IPS DF 6.9 (cell line): ENCODE measurements around the gene IL1R1.
"Not testable (repeated sequence)": the region's sequence is repeated elsewhere in the genome, so short reads cannot be mapped to it uniquely, and the experiment has no call there.

Experiments
- DNase-seq: peaks from one replicate; pipeline ENCODE4 v3.0.0-alpha.2; 2013; ENCODE audit warnings: low read depth, low spot score
- H3K27ac ChIP-seq: one replicate; pipeline ENCODE4 v1.5.1; 2013; ENCODE audit warnings: low read length, control low read depth
- H3K27me3 ChIP-seq: 2 replicates; pipeline ENCODE4 v1.6.1; 2013; ENCODE audit warnings: mild to moderate bottlenecking, low read length; ENCODE audit not compliant: control insufficient read depth, insufficient read depth
- H3K36me3 ChIP-seq: 2 replicates; pipeline ENCODE4 v1.6.1; 2013; ENCODE audit warnings: low read length; ENCODE audit not compliant: control insufficient read depth, insufficient read depth
- H3K4me1 ChIP-seq: 2 replicates; pipeline ENCODE4 v1.6.1; 2013; ENCODE audit warnings: low read length; ENCODE audit not compliant: control insufficient read depth, insufficient read depth
- H3K4me3 ChIP-seq: 2 replicates; pipeline ENCODE4 v1.5.1; 2013; ENCODE audit warnings: mild to moderate bottlenecking, low read length
- H3K9me3 ChIP-seq: 2 replicates; pipeline ENCODE4 v1.6.1; 2013; ENCODE audit warnings: low read length, inconsistent platforms; ENCODE audit not compliant: control insufficient read depth, insufficient read depth
- WGBS: extraction: QIAGEN DNeasy Blood & Tissue Kit; methylation state at CpG from one replicate; pipeline ENCODE4 v1.1.7; 2013; ENCODE audit warnings: mixed read lengths, missing lambda C conversion rate; ENCODE audit not compliant: insufficient read length, insufficient coverage; 5-methylcytosine and 5-hydroxymethylcytosine counted together

IL1R1 gene

GRCh38 chr2:102102636-102102948 is 40.0 kb upstream of the IL1R1 start:
- not testable (repeated sequence) for H3K9me3 ChIP-seq, H3K36me3 ChIP-seq, H3K27ac ChIP-seq, H3K4me1 ChIP-seq, H3K4me3 ChIP-seq, DNase-seq, H3K27me3 ChIP-seq
- no CpG with 5 or more reads among the region's 3 CpGs for WGBS

- no peaks in the 10 kb centered on the region for H3K4me1 ChIP-seq
- no peaks in the 10 kb centered on the region for H3K27me3 ChIP-seq
- no peaks in the 10 kb centered on the region for H3K9me3 ChIP-seq
- H3K4me3 ChIP-seq = no peak overlapping the region
- DNase-seq = no peak
- no CpG with 5 or more reads among the region's 8 CpGs for WGBS
- H3K36me3 ChIP-seq = no peaks in the 10 kb centered on the region
- no peak overlapping the region for H3K27ac ChIP-seq
Observed at GRCh38 chr2:102103284-102103683, 39.3 kb upstream of the IL1R1 start.

GRCh38 chr2:102103992-102104871 is 38.3 kb upstream of the IL1R1 start:
- DNase-seq = no peak
- H3K27me3 ChIP-seq = no peaks in the 10 kb centered on the region
- H3K4me1 ChIP-seq = no peaks in the 10 kb centered on the region
- H3K4me3 ChIP-seq = no peak overlapping the region
- H3K36me3 ChIP-seq = no peaks in the 10 kb centered on the region
- no CpG with 5 or more reads among the region's 15 CpGs for WGBS
- no peaks in the 10 kb centered on the region for H3K9me3 ChIP-seq
- no peak overlapping the region for H3K27ac ChIP-seq

GRCh38 chr2:102106133-102106556 is 36.4 kb upstream of the IL1R1 start:
- DNase-seq = no peak
- Histone ChIP-seq H3K4me1 (no peaks in the 10 kb centered on the region), H3K4me3 (no peak overlapping the region)

GRCh38 chr2:102106813-102107740 is 35.5 kb upstream of the IL1R1 start:
- DNase-seq, H3K9me3 ChIP-seq, H3K4me3 ChIP-seq, H3K27me3 ChIP-seq, H3K4me1 ChIP-seq, H3K27ac ChIP-seq, H3K36me3 ChIP-seq: not testable (repeated sequence)
- no CpG with 5 or more reads among the region's 6 CpGs for WGBS

More at GRCh38 chr2:102106133-102106556, 36.4 kb upstream of the IL1R1 start:
- WGBS = no CpG with 5 or more reads among the region's 5 CpGs
- Histone ChIP-seq H3K27ac (no peak overlapping the region), H3K9me3 (no peaks in the 10 kb centered on the region), H3K27me3 (no peaks in the 10 kb centered on the region), H3K36me3 (no peaks in the 10 kb centered on the region)

GRCh38 chr2:102107741-102108070 is 34.8 kb upstream of the IL1R1 start:
- WGBS = no CpG with 5 or more reads among the region's 3 CpGs
- Histone ChIP-seq H3K4me3 (no peak overlapping the region), H3K4me1 (no peaks in the 10 kb centered on the region), H3K27me3 (no peaks in the 10 kb centered on the region), H3K36me3 (no peaks in the 10 kb centered on the region), H3K9me3 (no peaks in the 10 kb centered on the region), H3K27ac (no peak overlapping the region)
- no peak for DNase-seq

- no peak for DNase-seq
- Histone ChIP-seq H3K4me1 (no peaks in the 10 kb centered on the region), H3K4me3 (no peak overlapping the region), H3K36me3 (no peaks in the 10 kb centered on the region), H3K27ac (no peak overlapping the region), H3K27me3 (no peaks in the 10 kb centered on the region), H3K9me3 (no peaks in the 10 kb centered on the region)
- WGBS = no CpG with 5 or more reads among the region's 5 CpGs
Observed at GRCh38 chr2:102109016-102109415, 33.5 kb upstream of the IL1R1 start.

- Histone ChIP-seq H3K27ac (no peak overlapping the region), H3K4me3 (no peak overlapping the region), H3K36me3 (no peaks in the 10 kb centered on the region), H3K27me3 (no peaks in the 10 kb centered on the region), H3K9me3 (no peaks in the 10 kb centered on the region), H3K4me1 (no peaks in the 10 kb centered on the region)
- WGBS = no CpG with 5 or more reads among the region's 5 CpGs
- no peak for DNase-seq
Observed at GRCh38 chr2:102110171-102110570, 32.4 kb upstream of the IL1R1 start.

- H3K27me3 ChIP-seq = no peaks in the 10 kb centered on the region
- no peak overlapping the region for H3K27ac ChIP-seq
- H3K9me3 ChIP-seq = no peaks in the 10 kb centered on the region
- H3K36me3 ChIP-seq = no peaks in the 10 kb centered on the region
- H3K4me1 ChIP-seq = no peaks in the 10 kb centered on the region
- H3K4me3 ChIP-seq = no peak overlapping the region
- DNase-seq = no peak
- no CpG with 5 or more reads among the region's 13 CpGs for WGBS
Observed at GRCh38 chr2:102110596-102111334, 31.8 kb upstream of the IL1R1 start.

- Histone ChIP-seq H3K27me3 (no peaks in the 10 kb centered on the region), H3K4me1 (no peaks in the 10 kb centered on the region), H3K9me3 (no peaks in the 10 kb centered on the region), H3K27ac (no peak overlapping the region), H3K4me3 (no peak overlapping the region), H3K36me3 (no peaks in the 10 kb centered on the region)
- WGBS = no CpG with 5 or more reads among the region's 2 CpGs
- DNase-seq = no peak
Observed at GRCh38 chr2:102111823-102112222, 30.7 kb upstream of the IL1R1 start.
